IPS DF 6.9 (cell line): ENCODE results near the gene FGF4.
A peak's percentile ranks its signal among the peaks of the same experiment; 100 is the strongest.

Source experiments
- DNase-seq: peaks from one replicate; pipeline ENCODE4 v3.0.0-alpha.2; 2013; ENCODE audit warnings: low read depth, low spot score
- H3K27ac ChIP-seq: one replicate; pipeline ENCODE4 v1.5.1; 2013; ENCODE audit warnings: low read length, control low read depth
- H3K27me3 ChIP-seq: 2 replicates; pipeline ENCODE4 v1.6.1; 2013; ENCODE audit warnings: mild to moderate bottlenecking, low read length; ENCODE audit not compliant: control insufficient read depth, insufficient read depth
- H3K36me3 ChIP-seq: 2 replicates; pipeline ENCODE4 v1.6.1; 2013; ENCODE audit warnings: low read length; ENCODE audit not compliant: control insufficient read depth, insufficient read depth
- H3K4me1 ChIP-seq: 2 replicates; pipeline ENCODE4 v1.6.1; 2013; ENCODE audit warnings: low read length; ENCODE audit not compliant: control insufficient read depth, insufficient read depth
- H3K4me3 ChIP-seq: 2 replicates; pipeline ENCODE4 v1.5.1; 2013; ENCODE audit warnings: mild to moderate bottlenecking, low read length
- H3K9me3 ChIP-seq: 2 replicates; pipeline ENCODE4 v1.6.1; 2013; ENCODE audit warnings: low read length, inconsistent platforms; ENCODE audit not compliant: control insufficient read depth, insufficient read depth
- WGBS: extraction: QIAGEN DNeasy Blood & Tissue Kit; methylation state at CpG from one replicate; pipeline ENCODE4 v1.1.7; 2013; ENCODE audit warnings: mixed read lengths, missing lambda C conversion rate; ENCODE audit not compliant: insufficient read length, insufficient coverage; 5-methylcytosine and 5-hydroxymethylcytosine counted together

The FGF4 gene

DNA sequence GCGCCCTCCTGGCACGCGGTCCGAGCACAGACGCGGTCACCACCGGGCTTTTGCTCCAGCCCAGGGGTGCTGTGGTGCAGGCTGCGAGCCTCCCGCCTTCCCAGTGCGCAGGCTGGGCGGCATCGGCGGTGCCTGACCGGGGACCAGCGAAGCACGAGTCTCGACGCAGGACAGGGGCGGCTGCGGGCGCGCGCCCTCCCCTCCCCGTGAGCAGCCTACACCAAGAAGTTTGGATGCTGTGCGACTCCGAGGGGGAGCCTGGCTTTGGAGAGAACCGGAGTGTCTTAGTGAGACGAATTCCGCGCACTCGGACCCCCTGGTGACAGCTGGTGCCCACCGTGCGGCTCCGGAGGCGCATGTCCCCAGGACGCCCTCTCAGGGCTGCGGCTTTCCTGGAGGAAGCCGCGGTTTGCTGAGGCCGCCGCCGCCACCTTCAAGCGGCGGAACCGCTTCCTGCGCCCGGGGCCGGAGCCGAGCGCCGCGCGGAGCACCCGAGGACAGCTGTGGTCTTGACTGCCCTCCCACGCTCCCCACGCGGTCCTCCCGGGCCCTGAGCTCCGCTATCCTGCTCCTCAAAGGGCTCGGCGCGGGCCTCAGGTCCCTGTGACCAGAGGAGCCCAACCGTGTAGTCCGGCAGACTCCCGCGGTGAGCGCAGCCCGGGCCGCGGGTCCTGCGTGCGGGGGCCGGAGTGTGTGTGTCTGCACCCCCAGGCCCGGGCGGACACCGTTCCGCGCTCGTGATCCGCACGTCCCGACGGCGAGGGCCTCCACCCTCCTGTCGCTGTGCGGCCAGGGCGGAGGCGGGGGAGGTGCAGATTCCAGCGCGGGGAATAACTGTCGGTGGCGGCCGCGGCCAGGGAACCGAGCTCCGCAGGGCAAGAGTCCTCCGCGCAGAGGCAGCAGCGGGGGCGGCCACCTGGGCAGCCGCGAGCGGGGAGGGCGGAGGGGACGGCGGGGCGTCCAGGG is 42.4 kb upstream of the FGF4 start:
- no peaks in the 10 kb centered on the region for H3K36me3 ChIP-seq
- peak overlapping the region; percentile 19; the same call in 1 of the 2 replicates for H3K4me3 ChIP-seq
- H3K9me3 ChIP-seq, result no peaks in the 10 kb centered on the region
- H3K4me1 ChIP-seq, result peaks cover 3% of the 10 kb centered on the region; the same call in 1 of the 2 replicates
- DNase-seq, result no peak
- H3K27me3 ChIP-seq, result peaks cover 52% of the 10 kb centered on the region
- no peak overlapping the region for H3K27ac ChIP-seq
- WGBS, result no CpG with 5 or more reads among the region's 107 CpGs

DNA sequence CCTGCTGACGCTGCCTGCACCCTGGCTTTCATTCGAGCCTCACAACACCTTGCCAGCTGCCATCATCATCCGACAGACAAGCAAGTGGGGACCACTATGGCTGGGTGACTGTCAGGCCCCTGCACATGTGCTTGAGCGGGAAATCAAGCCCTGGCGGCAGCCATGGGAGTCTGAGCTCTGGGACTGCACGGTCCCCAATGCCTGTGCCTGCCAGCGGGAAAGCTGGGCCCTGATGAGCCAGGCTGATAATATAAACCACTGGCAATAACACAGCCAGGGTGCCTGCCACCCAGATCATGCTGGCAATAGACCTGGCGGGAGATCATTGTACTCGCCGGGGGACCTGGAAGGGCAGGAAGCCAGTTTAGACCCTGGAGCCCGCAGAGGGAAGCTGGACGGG is 41.5 kb upstream of the FGF4 start:
- no peaks in the 10 kb centered on the region for H3K36me3 ChIP-seq
- H3K4me1 ChIP-seq, result peaks cover 3% of the 10 kb centered on the region; the same call in 1 of the 2 replicates
- no peak overlapping the region for H3K27ac ChIP-seq
- peaks cover 52% of the 10 kb centered on the region for H3K27me3 ChIP-seq
- H3K9me3 ChIP-seq, result no peaks in the 10 kb centered on the region
- WGBS, result no CpG with 5 or more reads among the region's 12 CpGs
- no peak overlapping the region for H3K4me3 ChIP-seq
- no peak for DNase-seq

DNA sequence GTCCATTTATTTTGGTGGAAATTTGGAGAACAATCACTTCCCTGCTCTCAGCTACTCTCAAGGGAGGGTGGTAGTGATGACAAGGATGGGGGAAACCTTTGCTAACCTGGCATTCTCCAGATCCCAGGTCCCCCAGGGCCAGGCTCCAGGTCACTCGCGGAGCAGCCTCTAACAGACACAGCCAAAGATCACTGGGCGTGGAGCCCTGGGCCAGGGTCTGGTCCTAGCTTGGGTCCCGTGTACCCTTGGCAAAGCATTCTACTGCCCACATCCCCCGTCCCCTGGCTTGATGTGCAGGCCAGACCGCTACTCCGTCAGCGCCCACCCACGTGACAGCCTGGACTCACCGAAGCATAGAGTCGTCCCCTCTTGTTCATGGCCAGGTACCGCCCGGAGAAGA is 40.8 kb upstream of the FGF4 start:
- H3K36me3 ChIP-seq, result no peaks in the 10 kb centered on the region
- no CpG with 5 or more reads among the region's 13 CpGs for WGBS
- peaks cover 3% of the 10 kb centered on the region; the same call in 1 of the 2 replicates for H3K4me1 ChIP-seq
- no peak overlapping the region for H3K4me3 ChIP-seq
- H3K27ac ChIP-seq, result no peak overlapping the region
- no peak for DNase-seq
- peaks cover 52% of the 10 kb centered on the region for H3K27me3 ChIP-seq
- H3K9me3 ChIP-seq, result no peaks in the 10 kb centered on the region

DNA sequence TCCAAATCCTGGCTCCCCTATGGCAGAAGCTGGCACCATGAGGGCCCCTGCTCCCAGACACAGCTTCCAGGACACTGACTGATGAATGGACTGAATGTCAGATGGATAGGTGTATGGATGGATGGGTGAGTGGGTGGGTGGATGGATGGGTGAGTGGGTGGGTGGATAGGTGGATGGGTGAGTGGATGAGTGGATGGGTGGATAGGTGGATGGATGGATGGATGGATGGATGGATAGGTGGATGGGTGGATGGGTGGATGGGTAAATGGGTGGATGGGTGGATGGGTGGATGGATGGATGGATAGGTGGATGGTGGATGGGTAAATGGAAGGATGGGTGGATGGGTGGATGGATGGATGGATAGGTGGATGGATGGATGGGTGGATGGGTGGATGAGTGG is 39.8 kb upstream of the FGF4 start:
- peaks cover 43% of the 10 kb centered on the region for H3K27me3 ChIP-seq

DNA sequence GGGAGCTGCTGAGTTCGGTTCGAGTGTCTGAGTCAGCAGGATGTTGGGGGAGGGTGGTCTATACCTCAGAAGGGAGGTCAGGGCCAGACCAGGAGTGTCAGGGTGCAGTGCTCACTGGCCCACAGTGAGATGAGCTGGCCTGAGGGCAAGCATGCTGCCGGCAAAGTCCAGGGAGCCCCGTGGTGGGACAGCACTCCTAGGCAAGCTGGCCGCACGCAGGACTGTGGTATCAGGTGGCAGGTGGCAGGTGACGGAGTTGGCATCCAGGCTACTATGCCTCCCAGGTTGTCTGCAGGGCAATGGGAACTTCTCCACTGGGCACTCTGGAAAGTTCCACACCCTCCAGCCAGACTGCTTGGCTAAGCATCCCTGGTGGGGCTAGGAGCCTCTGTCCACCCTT is 39.3 kb upstream of the FGF4 start:
- H3K9me3 ChIP-seq, result no peaks in the 10 kb centered on the region
- no CpG with 5 or more reads among the region's 7 CpGs for WGBS
- DNase-seq, result no peak
- H3K27me3 ChIP-seq, result peaks cover 38% of the 10 kb centered on the region
- H3K4me1 ChIP-seq, result peaks cover 3% of the 10 kb centered on the region; the same call in 1 of the 2 replicates
- H3K36me3 ChIP-seq, result no peaks in the 10 kb centered on the region; the same call in 1 of the 2 replicates
- no peak overlapping the region for H3K4me3 ChIP-seq
- no peak overlapping the region for H3K27ac ChIP-seq

More for the DNA sequence above, 39.8 kb upstream of the FGF4 start:
- Histone ChIP-seq H3K27ac (no peak overlapping the region), H3K9me3 (no peaks in the 10 kb centered on the region), H3K4me3 (no peak overlapping the region), H3K36me3 (no peaks in the 10 kb centered on the region; the same call in 1 of the 2 replicates), H3K4me1 (peaks cover 3% of the 10 kb centered on the region; the same call in 1 of the 2 replicates)
- no peak for DNase-seq

DNA sequence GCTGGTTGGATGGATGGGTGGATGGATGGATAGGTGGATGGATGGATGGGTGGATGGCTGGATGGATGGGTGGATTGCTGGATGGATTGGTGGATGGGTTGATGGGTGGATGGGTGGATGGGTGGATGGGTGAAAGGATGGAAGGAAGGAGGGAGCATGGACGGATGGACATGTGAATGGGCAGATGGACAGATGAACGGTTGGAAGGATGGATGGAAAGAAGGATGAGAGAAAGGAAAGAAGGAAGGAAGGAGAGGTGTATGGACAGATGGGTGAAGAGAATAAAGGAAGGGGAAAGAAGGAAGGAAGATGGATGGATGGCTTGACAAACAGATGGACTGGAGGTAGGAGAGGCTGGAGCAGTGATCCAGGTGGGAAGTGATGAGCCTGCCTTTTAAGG is 38.7 kb upstream of the FGF4 start:
- Histone ChIP-seq H3K9me3 (no peaks in the 10 kb centered on the region), H3K27me3 (peaks cover 35% of the 10 kb centered on the region), H3K4me3 (no peak overlapping the region), H3K27ac (no peak overlapping the region), H3K4me1 (peaks cover 3% of the 10 kb centered on the region; the same call in 1 of the 2 replicates), H3K36me3 (no peaks in the 10 kb centered on the region; the same call in 1 of the 2 replicates)
- 100% methylated on average over 2 of the region's 2 CpGs for WGBS
- no peak for DNase-seq

DNA sequence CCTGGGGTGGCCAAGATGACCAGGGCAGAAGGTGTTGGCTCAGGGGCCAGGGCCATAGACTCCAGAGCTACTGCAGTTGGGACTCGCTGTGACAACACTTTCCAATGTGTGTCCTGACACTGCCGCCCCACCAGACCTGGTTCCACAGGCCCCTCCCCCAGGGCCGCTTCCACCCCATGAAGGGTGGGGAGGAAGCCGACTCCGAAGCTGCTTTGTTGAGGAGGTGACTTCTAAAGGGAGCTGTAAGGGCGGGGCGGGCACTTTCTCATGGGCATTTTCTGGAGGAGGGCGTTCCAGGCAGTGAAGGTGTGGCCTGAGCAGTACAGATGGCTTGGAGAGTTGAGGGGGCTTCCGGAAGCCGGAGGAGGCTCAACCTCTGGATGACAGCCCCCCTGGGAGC is 37.8 kb upstream of the FGF4 start:
- Histone ChIP-seq H3K27ac (no peak overlapping the region), H3K4me1 (peaks cover 3% of the 10 kb centered on the region; the same call in 1 of the 2 replicates), H3K27me3 (peaks cover 26% of the 10 kb centered on the region), H3K9me3 (no peaks in the 10 kb centered on the region), H3K4me3 (no peak overlapping the region), H3K36me3 (no peaks in the 10 kb centered on the region; the same call in 1 of the 2 replicates)
- WGBS, result no CpG with 5 or more reads among the region's 10 CpGs
- no peak for DNase-seq

DNA sequence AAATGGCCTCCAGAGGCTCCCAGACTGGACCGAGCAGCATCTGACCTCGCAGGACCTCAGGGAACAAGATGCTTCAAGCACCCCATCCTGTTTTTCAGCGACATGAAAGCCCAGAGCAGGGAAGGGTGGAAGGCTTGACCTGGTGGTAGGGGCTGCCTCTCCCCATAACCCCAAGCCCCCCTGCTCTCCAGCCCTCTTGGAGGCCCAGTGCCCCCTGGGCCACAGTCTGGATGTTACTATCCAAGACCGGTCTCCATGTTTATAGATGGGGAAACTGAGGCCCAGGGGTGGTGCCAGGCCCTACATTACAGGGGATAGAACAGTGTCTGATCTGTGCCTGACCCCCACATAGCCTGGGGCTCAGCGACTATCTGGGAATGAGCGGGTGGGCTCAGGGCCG is 37.1 kb upstream of the FGF4 start:
- H3K36me3 ChIP-seq, result no peaks in the 10 kb centered on the region; the same call in 1 of the 2 replicates
- H3K4me3 ChIP-seq, result no peak overlapping the region
- peaks cover 19% of the 10 kb centered on the region for H3K27me3 ChIP-seq
- no peaks in the 10 kb centered on the region for H3K9me3 ChIP-seq
- H3K27ac ChIP-seq, result no peak overlapping the region
- peaks cover 3% of the 10 kb centered on the region; the same call in 1 of the 2 replicates for H3K4me1 ChIP-seq
- no peak for DNase-seq
- WGBS, result no CpG with 5 or more reads among the region's 7 CpGs

DNA sequence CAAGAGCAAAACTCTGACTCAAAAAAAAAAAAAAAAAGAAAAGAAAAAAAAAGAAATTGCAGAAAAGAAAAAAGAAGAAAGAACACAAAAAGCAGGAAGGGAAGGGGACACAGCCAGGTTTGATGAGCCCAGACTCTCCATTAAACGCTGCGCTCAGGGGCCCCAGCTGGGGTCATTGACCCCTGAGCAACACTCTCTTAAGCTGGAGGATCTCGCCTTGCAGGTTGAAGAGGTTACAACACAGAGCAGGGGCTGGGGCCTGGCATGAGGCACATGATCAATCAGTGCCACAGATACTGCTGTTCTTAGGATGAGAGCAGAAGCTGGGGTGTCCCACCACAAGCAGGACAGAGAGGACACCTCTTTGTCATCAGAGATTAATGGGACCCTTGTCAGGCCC is 36.3 kb upstream of the FGF4 start:
- Histone ChIP-seq H3K4me3 (no peak overlapping the region), H3K27me3 (peaks cover 11% of the 10 kb centered on the region; the same call in 1 of the 2 replicates), H3K9me3 (no peaks in the 10 kb centered on the region), H3K36me3 (no peaks in the 10 kb centered on the region; the same call in 1 of the 2 replicates), H3K4me1 (no peaks in the 10 kb centered on the region), H3K27ac (no peak overlapping the region)
- no peak for DNase-seq
- no CpG with 5 or more reads among the region's 3 CpGs for WGBS

DNA sequence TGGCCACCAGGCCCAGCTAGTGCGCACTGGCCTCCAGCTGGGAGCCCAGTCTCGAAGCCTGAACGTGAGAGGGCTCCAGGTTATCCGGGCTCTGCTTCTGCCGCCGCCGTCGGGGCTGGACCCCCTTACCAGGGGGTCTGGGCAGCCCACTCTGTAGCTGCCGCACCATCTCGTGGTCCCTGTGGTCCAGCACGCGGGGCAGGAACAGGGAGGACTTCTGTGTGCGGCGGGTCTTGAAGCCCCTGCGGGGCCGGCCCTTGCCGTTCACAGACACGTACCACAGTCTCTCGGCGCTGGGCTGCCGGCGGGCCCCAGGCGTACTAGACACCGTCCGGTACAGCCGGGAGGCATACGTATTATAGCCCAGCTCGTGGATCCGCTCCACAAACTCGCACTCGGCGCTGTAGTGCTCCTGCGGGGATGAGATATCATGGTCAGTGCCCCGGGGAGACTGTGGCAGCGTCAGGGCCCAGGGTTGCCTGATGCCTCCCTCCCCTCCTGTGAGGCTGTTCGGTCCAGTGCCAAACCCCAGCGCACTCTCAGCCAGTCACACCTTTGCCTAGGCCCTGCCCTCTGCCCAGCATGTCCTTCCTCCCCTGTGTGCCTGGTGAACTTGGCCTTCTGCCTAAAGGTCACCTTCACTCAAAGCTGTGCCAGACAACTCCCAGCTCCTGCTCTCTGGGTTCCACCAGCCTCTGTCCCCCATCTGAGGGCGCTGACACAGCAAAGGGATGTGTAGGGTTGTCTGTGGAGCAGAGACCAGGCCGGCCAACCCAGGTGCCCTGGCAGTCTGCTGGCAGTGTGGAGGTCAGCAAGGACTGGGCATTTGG is 35.4 kb upstream of the FGF4 start:
- no peak overlapping the region for H3K4me3 ChIP-seq
- no peak overlapping the region for H3K27ac ChIP-seq
- peaks cover 2% of the 10 kb centered on the region; the same call in 1 of the 2 replicates for H3K27me3 ChIP-seq
- WGBS, result no CpG with 5 or more reads among the region's 39 CpGs
- H3K9me3 ChIP-seq, result no peaks in the 10 kb centered on the region
- no peaks in the 10 kb centered on the region; the same call in 1 of the 2 replicates for H3K36me3 ChIP-seq
- no peaks in the 10 kb centered on the region for H3K4me1 ChIP-seq
- DNase-seq, result no peak
